GM19467 (cell line): ENCODE results near the gene RNF152.

ENCODE experiments used
- ATAC-seq: cut with Tn5 transposase; IDR thresholded peaks from one replicate; pipeline ENCODE4 v1.9.1; 2021; ENCODE audit warnings: mild to moderate bottlenecking, moderate library complexity; ENCODE audit not compliant: unreplicated experiment

RNF152 gene

DNA sequence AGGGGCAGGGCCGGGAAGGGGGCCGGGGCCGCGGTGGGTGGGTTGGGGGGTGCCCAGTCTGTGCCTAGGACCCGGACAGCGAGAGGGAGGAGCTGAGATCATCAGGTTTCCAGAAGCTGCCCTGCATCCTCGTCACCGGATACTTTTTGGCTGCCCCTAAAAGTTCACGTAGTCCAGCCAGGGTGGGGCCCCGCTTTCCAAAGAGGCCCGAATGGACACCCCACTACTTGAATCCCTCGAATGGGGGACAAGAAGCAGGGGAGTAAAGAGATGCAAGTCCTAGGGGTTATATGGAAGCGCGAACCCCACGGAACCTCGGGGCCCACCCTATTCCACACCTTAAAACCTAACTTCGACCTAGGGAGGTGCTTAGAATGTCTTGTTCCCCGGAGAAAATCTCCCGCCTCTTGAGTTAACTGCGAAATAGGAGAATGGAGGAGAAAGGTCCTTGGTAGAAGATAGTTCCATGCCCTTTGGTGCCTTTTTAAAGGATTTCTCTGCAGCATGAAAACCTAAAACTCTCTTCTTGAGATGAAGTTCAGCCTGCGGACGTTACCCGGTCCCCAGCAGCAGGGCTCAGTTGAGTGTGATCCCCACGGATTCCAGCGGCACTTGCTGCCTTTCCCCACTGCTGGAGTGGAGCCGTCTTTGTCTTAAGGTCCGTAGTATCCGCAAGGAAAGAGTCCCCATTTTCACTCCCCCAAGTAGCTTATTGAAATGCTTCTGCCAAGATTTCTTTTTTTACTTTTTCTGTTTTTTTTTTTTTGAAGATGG is 2.1 kb upstream of the RNF152 start:
- ATAC-seq, result no peak

GRCh38 chr18:61893971-61894750 is 1.4 kb upstream of the RNF152 start:
- ATAC-seq, result peak; percentile 85

DNA sequence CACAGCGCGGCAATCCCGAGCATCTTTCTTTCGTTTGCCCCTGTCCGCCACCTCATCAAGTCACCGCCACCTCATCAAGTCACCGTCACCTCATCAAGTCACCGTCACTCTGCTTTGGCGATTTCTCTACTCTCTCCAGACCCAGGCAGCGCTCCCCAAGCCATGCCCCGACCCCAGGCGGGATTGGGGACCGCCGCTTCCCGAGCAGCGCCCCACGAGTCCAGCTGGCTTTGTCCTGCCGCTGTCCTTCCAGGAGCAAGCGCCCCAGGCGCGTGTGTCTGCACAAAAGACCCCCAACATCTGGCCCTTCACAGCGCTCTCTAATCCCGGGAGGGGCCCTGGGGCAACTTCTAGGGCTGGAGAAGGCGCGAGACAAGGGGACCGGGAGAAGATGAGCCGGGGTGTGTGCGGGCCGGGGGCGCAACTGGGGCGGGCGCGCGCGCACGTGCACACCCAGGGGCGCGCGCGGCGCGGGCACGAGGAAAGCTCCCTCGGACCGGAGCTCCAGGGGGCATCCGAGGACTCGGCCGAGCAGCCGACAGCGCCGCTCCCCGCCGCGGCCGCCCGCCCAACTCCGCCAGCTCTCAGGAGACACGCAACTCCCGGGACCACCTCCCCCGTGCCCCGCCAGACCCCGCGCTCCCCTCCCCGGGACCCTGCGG is 633 bp upstream of the RNF152 start:
- ATAC-seq, result no peak

GRCh38 chr18:61891894-61892293 is 913 bp downstream of the RNF152 start:
- no peak for ATAC-seq

- ATAC-seq, result no peak
These were observed 1.5 kb downstream of the RNF152 start for GRCh38 chr18:61891271-61891670.

DNA sequence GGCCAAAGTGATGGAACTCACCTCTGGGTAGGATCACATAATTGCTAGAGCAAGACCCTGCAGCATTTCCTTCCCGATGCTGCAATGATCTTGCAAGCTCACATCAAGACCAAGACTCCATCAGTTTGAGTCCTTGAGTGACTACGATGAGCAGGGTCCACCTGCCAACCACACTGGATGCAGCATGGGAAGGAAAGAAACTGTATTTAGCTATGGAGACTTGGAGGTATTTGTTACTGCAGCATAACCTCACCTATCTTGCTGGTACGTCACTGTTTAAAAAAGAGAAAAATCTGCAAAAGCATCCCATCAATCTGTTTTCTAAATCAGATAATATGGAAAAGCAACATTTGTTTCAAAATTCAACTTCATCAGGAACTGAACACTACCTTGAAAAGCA is 2.5 kb downstream of the RNF152 start:
- no peak for ATAC-seq

- ATAC-seq, result no peak
These were observed 3.3 kb downstream of the RNF152 start for GRCh38 chr18:61889541-61889940.

DNA sequence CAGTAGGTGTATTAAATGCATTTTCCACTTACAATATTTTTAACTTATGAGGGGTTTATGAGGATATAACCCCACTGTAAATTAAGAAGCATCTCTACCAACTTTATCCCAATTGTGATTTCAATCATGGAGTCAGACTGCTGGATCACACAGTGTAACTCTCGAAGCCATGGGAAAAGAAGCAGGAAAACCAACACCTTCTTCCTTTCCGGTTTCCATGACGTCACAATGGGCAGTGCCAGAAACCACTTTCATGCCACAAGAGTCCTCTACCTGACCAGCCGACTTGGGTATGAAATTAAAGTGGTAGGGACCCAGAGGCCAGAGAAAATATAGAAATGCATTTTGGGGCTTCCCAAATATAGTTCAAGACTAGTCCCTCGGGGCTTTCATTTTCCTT is 4.2 kb downstream of the RNF152 start:
- ATAC-seq, result no peak

- ATAC-seq, result no peak
These were observed 5.0 kb downstream of the RNF152 start for GRCh38 chr18:61887838-61888237.

GRCh38 chr18:61883547-61883946 is 9.3 kb downstream of the RNF152 start:
- no peak for ATAC-seq

GRCh38 chr18:61882296-61883004 is 10.4 kb downstream of the RNF152 start:
- ATAC-seq, result no peak

- ATAC-seq, result no peak
These were observed 15.9 kb downstream of the RNF152 start for GRCh38 chr18:61876899-61877298.

DNA sequence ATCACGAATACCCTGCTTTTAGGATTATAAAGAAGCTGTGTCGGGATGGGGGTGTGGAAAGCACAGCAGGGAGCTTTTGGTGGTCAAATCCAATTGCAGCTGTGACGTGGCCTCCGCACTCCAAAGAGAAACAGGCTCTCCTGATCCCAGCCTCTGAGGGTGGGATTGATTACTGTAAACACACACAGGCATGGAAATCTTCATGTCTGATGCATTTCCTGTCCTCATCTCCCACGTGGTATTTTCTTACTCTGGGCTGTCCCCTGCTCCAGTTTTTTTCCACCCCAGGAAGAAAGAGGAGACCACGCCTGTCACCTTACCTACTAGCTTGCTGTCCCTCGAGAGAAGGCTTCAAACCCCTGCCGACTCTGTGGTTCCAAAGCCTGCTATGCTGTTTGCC is 22.7 kb downstream of the RNF152 start:
- ATAC-seq, result no peak

- no peak for ATAC-seq
These were observed 23.2 kb downstream of the RNF152 start for GRCh38 chr18:61869636-61870035.

DNA sequence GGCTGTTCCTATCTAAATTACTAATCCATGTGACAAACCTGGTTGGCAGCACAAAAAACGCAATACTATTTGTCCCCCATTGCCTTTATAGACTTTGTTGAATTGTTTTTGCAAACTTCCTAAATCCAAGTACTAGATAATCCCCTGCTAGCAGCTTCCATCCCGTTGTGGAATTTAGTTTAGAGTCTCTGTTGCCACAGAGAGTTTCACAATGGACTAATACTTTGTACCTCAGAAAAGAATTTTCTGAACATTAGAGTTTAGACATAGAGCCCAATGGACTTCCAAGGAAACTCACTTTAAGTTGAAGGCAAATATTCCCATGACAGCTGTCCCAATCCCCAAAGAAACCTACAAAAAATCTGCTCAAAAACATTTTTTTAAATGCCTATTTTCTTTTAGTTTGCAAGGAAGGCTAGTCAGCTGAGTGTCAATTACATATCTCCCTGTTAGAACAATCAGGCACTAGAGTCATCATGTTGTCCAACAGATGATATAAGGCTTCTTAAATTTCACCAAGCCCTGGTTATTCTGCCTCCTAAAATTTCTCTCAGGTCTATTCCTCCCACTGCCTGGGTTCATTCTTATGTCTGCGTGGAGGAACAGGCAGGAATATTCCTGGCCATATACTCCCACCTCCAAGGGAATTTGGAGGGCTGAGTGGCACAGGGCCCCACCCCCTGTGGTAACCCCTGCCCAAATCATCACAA is 27.2 kb downstream of the RNF152 start:
- ATAC-seq, result no peak

GRCh38 chr18:61861372-61861771 is 31.4 kb downstream of the RNF152 start:
- ATAC-seq, result no peak

DNA sequence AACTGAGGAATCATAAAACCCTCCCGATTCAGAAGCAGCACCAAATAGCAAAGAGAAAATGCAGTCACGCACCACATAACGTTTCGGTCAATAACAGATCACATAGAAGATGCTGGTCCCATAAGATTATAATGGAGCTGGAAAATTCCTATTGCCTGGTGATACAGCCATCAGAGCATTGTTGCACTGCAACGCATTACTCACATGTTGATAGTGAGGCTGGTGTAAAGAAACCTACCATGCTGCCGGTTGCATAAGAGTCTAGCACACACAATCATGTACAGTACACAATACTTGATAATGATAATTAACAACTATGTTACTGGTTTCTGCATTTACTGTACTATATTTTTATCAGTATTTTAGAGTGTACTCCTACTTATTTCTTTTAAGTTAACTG is 32.5 kb downstream of the RNF152 start:
- ATAC-seq, result no peak

DNA sequence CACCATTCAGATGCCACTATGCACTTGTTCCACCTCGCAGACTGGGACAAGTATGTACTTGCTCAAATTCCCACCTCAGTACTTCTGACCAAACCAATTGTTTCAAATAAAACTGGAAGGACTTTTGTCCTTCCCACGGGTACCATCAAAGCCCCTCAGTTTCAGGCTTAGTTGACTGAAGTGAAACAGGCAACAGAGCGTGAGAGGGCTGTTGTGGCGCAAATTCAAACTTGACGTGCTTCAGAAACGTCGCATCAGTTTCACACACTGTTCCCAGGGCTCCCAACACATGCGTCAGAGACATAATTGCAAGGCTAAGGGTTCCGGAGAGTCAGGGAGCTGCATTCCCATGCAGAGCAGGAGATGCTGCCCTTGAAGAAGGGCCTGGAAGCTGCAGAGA is 33.7 kb downstream of the RNF152 start:
- ATAC-seq, result no peak

DNA sequence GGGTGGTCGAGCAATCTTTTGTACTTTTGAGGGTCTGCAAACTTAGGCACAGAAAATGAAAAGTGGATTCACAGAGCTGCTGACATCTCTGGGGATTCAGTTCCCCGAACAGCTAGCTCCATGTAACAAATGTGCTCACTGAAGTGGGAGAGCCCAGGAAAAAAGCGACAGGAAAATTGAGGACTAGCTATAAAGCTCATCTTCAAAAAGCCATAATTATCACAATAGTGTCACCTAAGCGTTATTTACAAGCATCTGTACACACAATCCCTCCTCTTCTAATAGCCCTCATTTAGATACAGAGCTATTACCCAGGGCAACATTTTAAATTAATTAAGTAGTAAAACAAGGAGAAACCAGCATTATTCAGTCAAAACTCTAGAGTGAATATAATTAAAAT is 36.1 kb downstream of the RNF152 start:
- no peak for ATAC-seq
